Pancreas (tissue), 10 donors: Measurements from ENCODE around the gene VAT1. TPM values are rescaled to one million over a fixed set of nuclear protein-coding genes. Genes with fewer than 3 reads are reported as not detected.

Experiments used
- ATAC-seq, 4 donors: fragments of 200-7000 bp; cut with Tn5 transposase; one replicate each; pipeline versions ENCODE4 v1.8.0 to v1.9.1; 2020; ENCODE audit warnings: mild to moderate bottlenecking in 4 of 4, moderate library complexity in 4 of 4
- DNase-seq, 6 donors: peaks; one replicate each; pipeline ENCODE4 v3.0.0-alpha.2; 2020
- FAIRE-seq: peaks from 2 replicates; lab custom pipeline; 2012; peaks lifted over from hg19 to GRCh38; lab: Jason Lieb, UNC
- H3K27ac ChIP-seq, 4 donors: fragments of 200-600 bp; sonication (generic); 1 replicate in 3 of 4; 2 replicates in 1 of 4; pipeline versions ENCODE4 v1.5.0 to v1.8.0; 2020
- H3K27me3 ChIP-seq, 4 donors: fragments of 200-600 bp; one replicate each; pipeline ENCODE4 v1.8.0; 2021
- H3K36me3 ChIP-seq, 3 donors: fragments of 200-600 bp; sonication (generic) in 1 of 3; one replicate each; pipeline versions ENCODE4 v1.5.0 to v1.8.0; 2020 to 2021
- H3K4me1 ChIP-seq, 3 donors: fragments of 200-600 bp; one replicate each; pipeline ENCODE4 v1.8.0; 2021
- H3K4me3 ChIP-seq, 4 donors: fragments of 200-600 bp; sonication (generic) in 2 of 4; one replicate each; pipeline versions ENCODE4 v1.5.0 to v1.8.0; 2020 to 2021
- H3K9me3 ChIP-seq, 4 donors: fragments of 200-600 bp; one replicate each; pipeline ENCODE4 v1.8.0; 2021
- WGBS, 2 donors: extraction: QIAGEN DNeasy Blood & Tissue Kit; methylation state at CpG; one replicate each; pipeline ENCODE4 v1.1.7; 2013; 5-methylcytosine and 5-hydroxymethylcytosine counted together
- intact Hi-C, 3 donors: fragments of 100-400 bp; cut with DNase I; formaldehyde crosslinking; loops; one replicate each; pipeline versions ENCODE4 v1.11.1 to v1.14.2; 2022
- polyA plus RNA-seq, 2 donors: library from polyadenylated mRNA; stranded (reverse); fragments of 200-250 nt; gene quantifications; one replicate each; pipeline ENCODE4 v1.2.3, GENCODE V29; 2013
- total RNA-seq, 6 donors: library from RNA; stranded (reverse); fragmentation: NEBNext Ultra II Directional in 4 of 6; extraction: Animal tissue kit (Norgen Biotek cat#: 25700) in 4 of 6; gene quantifications; one replicate each; pipeline versions ENCODE4 v1.2.1 to v1.2.4, GENCODE V29; 2021 to 2023
- TF ChIP-seq, protein P1 (sequence below), 4 donors: fragments of 200-600 bp; sonication (generic) in 3 of 4; IDR thresholded peaks; one replicate each; pipeline versions ENCODE4 v1.5.0 to v1.8.0; 2021; ENCODE audit warnings: antibody characterized with exemption in 4 of 4
- donor health status: healthy with polysubstance abuse.
- donor health status: DM: no; HTN: no; CAD: no; lungs with moderate emphysema.
- donor health status: DM: no; HTN: no; CAD: no.
- donor health status: control.
- donor health status: control.
- donor health status: Bipolar disorder and iron deficiency.
- donor health status: DM: yes; HTN: yes; CAD: no.
- donor health status: DM: no; HTN: no; CAD: no.
- donor health status: DM: no; HTN: no; CAD: no.
- donor health status: DM: yes; HTN: yes; CAD: no.

VAT1 gene
- total and polyA plus RNA-seq, 8 donors = 47.9 to 132 (median 77.1) TPM

DNA sequence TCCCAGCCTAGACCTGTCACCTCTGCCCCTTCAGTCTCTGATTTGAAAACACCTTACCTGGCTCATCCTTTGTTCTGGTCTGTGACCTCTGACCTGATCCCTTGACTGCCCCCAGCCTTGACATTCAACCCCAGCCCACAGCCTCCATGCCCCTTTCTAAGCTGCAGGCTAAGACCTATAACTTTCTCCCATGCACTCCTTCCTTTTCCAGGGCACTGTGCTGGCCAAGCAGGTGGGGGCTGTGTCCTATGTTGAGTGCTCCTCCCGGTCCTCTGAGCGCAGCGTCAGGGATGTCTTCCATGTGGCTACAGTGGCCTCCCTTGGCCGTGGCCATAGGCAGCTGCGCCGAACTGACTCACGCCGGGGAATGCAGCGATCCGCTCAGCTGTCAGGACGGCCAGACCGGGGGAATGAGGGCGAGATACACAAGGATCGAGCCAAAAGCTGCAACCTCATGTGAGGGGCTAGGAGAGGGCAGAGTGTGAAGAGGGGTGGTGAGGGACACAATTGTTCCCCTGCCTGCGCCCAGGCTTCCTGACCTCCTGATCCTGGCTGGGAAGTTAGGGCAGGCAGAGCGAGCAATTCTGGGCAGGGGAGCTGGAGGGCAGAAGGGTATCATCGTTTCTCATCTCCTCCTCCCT is 6.2 kb upstream of the VAT1 start:
- DNase-seq (no peak), FAIRE-seq (no peak), ATAC-seq (no peak)
- TF ChIP-seq, protein P1, sequence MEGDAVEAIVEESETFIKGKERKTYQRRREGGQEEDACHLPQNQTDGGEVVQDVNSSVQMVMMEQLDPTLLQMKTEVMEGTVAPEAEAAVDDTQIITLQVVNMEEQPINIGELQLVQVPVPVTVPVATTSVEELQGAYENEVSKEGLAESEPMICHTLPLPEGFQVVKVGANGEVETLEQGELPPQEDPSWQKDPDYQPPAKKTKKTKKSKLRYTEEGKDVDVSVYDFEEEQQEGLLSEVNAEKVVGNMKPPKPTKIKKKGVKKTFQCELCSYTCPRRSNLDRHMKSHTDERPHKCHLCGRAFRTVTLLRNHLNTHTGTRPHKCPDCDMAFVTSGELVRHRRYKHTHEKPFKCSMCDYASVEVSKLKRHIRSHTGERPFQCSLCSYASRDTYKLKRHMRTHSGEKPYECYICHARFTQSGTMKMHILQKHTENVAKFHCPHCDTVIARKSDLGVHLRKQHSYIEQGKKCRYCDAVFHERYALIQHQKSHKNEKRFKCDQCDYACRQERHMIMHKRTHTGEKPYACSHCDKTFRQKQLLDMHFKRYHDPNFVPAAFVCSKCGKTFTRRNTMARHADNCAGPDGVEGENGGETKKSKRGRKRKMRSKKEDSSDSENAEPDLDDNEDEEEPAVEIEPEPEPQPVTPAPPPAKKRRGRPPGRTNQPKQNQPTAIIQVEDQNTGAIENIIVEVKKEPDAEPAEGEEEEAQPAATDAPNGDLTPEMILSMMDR (IDR thresholded peaks at IDR 0.05) = no peak
- peaks cover 0 to 7% (median 3%) of the 10 kb centered on the region in 3 donors for H3K4me1 ChIP-seq
- H3K27ac ChIP-seq = no peak overlapping the region
- intact Hi-C loops = no loop called here
- 77 to 80% methylated on average over 17 of the region's 17 CpGs for WGBS, 2 donors
- no peaks in the 10 kb centered on the region for H3K27me3 ChIP-seq
- no peaks in the 10 kb centered on the region for H3K9me3 ChIP-seq
- H3K4me3 ChIP-seq = no peak overlapping the region
- H3K36me3 ChIP-seq = no peaks in the 10 kb centered on the region

DNA sequence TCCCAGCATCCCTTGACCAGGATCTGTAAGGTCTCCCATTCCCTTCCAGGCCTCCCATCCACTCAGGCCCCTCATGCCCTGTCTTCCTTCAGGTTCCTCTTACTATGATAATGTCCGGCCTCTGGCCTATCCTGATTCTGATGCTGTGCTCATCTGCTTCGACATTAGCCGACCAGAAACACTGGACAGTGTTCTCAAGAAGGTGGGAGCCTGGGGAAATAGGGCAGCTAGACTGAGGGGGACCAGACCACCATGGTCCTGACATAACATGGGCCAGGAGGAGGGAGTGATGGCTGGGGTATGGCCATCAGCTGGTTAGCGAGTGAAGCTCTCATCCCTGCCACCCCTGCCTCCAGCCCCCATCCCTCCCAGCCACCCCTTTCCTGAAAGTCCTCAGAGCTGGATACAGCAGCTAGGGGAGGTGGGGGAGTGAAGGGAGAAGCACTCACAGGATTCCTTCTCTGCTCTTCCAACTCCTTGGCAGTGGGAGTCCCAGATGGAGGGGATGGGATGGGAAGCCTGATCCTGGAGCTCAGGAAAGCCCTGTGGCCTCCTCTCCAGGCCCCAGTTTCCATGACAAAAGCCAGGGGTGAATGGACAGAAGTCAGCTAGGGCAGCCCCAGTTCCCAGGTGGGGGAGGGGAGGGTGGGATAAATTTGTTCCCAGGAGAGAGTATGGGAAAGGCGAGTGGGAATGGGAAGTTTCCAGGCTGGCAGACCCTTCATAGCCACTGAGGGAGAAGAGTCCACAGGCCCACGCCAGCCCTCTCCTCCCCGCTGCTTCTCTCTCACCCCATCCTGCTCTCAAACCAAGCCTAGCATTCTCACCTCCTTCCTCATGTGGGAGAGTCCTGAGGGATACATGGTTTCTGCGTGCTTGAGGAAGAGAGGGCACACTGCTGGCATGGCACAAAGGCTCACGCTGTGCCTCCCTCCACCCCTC is 5.2 kb upstream of the VAT1 start:
- TF ChIP-seq, protein P1 (IDR thresholded peaks at IDR 0.05) = no peak
- Histone ChIP-seq H3K4me1 (peaks cover 5 to 8% (median 7%) of the 10 kb centered on the region in 3 donors), H3K27me3 (no peaks in the 10 kb centered on the region), H3K36me3 (no peaks in the 10 kb centered on the region), H3K4me3 (no peak overlapping the region), H3K27ac (no peak overlapping the region), H3K9me3 (no peaks in the 10 kb centered on the region)
- WGBS, 2 donors = 69 to 78% methylated on average over 9 of the region's 9 CpGs
- intact Hi-C loops = no loop called here
- ATAC-seq = no peak
- DNase-seq = no peak
- no peak for FAIRE-seq

DNA sequence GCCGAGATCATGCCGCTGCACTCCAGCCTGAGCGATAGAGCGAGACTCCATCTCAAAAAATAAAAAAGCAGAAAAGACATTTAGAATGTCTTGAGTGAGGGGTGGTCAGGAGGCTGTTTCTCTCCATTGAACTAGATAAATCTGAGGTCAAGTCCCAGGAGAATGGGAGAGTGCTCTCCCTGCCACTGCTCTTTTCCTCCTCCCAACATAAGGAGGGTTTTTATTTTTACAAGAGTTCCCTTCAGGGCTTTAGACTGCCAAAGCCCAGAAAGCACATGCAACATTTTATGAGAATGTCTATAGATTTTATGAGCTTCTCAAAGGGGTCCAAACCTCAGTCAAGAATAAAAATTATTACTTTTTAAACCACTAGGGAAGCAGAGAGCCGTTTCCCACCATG is 4.4 kb upstream of the VAT1 start:
- H3K4me1 ChIP-seq = peaks cover 5 to 8% (median 7%) of the 10 kb centered on the region in 3 donors
- no peaks in the 10 kb centered on the region for H3K9me3 ChIP-seq
- TF ChIP-seq, protein P1 (IDR thresholded peaks at IDR 0.05) = no peak
- FAIRE-seq = no peak
- H3K4me3 ChIP-seq = no peak overlapping the region
- DNase-seq = no peak
- no peaks in the 10 kb centered on the region for H3K27me3 ChIP-seq
- intact Hi-C loops = no loop called here
- no peaks in the 10 kb centered on the region for H3K36me3 ChIP-seq
- 62 to 66% methylated on average over 5 of the region's 5 CpGs for WGBS, 2 donors
- H3K27ac ChIP-seq = no peak overlapping the region
- no peak for ATAC-seq

DNA sequence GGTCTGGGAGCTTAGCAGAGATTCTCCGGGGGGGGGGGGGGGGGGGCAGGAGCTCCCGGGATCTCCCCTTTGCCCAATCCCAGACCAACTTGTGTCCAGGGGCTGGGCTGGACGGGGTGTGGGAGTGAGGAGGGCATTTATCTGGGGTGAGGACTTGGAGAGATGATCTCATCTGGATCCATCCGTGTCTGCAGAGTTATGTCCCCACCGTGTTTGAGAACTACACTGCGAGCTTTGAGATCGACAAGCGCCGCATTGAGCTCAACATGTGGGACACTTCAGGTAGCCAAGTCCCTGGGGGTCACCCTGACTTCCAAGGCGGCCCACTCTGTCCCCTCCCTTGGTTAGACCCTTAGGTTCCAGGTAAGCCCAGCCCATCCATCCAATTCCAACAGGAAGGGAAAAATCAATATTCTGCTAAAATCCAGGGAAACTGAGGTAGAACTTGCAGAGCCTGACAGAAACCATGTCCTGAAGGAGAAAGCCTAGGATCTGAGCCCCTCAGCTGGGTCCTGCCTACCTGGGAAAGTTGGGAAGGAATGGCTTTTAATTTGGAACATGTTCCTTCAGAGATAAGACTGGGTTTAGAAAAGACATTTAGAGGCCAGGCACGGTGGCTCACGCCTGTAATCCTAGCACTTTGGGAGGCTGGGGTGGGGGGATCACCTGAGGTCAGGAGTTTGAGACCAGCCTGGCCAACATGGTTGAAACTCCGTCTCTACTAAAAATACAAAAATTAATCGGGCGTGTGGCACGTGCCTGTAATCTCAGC is 3.8 kb upstream of the VAT1 start:
- H3K4me3 ChIP-seq = no peak overlapping the region
- ATAC-seq (no peak), FAIRE-seq (no peak), DNase-seq (no peak)
- no peak overlapping the region for H3K27ac ChIP-seq
- H3K4me1 ChIP-seq = peaks cover 5 to 8% (median 7%) of the 10 kb centered on the region in 3 donors
- H3K9me3 ChIP-seq = no peaks in the 10 kb centered on the region
- 53 to 59% methylated on average over 15 to 16 of the region's 16 CpGs for WGBS, 2 donors
- no peaks in the 10 kb centered on the region for H3K36me3 ChIP-seq
- intact Hi-C loops = no loop called here
- TF ChIP-seq, protein P1 (IDR thresholded peaks at IDR 0.05) = no peak
- no peaks in the 10 kb centered on the region for H3K27me3 ChIP-seq
